Subcutaneous adipose tissue (tissue), 4 donors: ENCODE results near the gene ESRRA. TPM values are rescaled to one million over a fixed set of nuclear protein-coding genes. Genes with fewer than 3 reads are reported as not detected.

ENCODE experiments used
- CTCF ChIP-seq: fragments of 450-650 bp; IDR thresholded peaks from one replicate; pipeline ENCODE4 v1.5.1; 2016; ENCODE audit warnings: low read depth, mild to moderate bottlenecking, control low read depth, antibody characterized with exemption, moderate library complexity
- total RNA-seq, 4 donors: library from RNA; depleted of rRNA; stranded (reverse); fragments of >200 nt; gene quantifications; one replicate each; pipeline ENCODE4 v1.1.0, GENCODE V29; 2016

ESRRA gene
- total RNA-seq, 4 donors from 2014 or later, result 16.3 to 54.1 (median 35.5) TPM

- TF ChIP-seq CTCF, result no peak
Measured at GRCh38 chr11:64262271-64263002, 42.9 kb upstream of the ESRRA start.

GRCh38 chr11:64263021-64263946, 42.0 kb upstream of the ESRRA start:
- TF ChIP-seq CTCF, result no peak

- TF ChIP-seq CTCF, result no peak
Measured at GRCh38 chr11:64263947-64264317, 41.4 kb upstream of the ESRRA start.

GRCh38 chr11:64264371-64264852, 40.9 kb upstream of the ESRRA start:
- TF ChIP-seq CTCF, result no peak

GRCh38 chr11:64265176-64266160, 39.9 kb upstream of the ESRRA start:
- TF ChIP-seq CTCF, result no peak

- TF ChIP-seq CTCF, result no peak
Measured at GRCh38 chr11:64266339-64266738, 39.0 kb upstream of the ESRRA start.
